DLD1 (cell line): ENCODE measurements around the gene SPRY4.
"Not testable (repeated sequence)": the region's sequence is repeated elsewhere in the genome, so short reads cannot be mapped to it uniquely, and the experiment has no call there.

Source experiments
- in situ Hi-C: cut with HindIII; loops from 2 replicates; pipeline ENCODE4 v1.10.0; 2017; ENCODE audit warnings: low sequenced_read_pairs

Gene SPRY4

DNA sequence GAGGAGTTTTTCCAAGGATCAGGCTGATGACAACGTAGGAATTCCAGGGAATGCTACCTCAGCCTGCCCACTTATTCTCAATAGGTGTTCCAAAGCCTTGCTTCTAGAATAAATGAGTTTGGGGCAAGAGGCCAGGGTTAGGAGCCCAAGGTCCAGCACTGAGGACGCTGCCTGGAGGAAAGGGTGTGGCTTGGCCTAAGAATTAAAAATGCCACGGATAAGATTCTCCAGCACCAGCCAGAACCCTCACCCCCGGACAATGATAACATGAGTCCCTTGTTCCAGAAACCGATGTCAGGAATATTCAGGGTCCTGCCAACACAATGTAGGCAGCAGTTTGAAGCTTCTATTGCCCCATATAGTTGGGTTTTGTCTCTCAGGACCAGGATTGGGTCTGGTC is 7.6 kb downstream of the SPRY4 start:
- in situ Hi-C loops, result no loop called here

DNA sequence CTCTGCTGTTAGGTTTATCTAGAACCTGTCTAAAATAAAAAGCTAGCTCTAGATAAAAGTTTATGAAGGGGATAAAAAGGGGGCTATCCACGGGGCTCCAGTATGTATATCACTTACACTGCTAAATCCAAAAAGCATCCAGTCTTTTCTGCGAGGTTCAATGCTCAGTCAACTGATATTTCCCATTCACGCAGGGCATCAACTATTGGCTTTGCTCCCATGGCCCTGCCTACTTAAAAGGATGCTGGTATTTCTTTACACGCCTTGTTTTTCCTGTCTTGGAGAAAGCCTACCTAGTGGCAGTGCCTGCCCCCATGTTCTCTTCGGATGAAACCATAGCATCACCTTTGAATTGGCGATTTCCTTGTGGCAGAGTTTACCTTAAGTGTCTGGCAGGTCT is 8.1 kb downstream of the SPRY4 start:
- in situ Hi-C loops, result no loop called here

DNA sequence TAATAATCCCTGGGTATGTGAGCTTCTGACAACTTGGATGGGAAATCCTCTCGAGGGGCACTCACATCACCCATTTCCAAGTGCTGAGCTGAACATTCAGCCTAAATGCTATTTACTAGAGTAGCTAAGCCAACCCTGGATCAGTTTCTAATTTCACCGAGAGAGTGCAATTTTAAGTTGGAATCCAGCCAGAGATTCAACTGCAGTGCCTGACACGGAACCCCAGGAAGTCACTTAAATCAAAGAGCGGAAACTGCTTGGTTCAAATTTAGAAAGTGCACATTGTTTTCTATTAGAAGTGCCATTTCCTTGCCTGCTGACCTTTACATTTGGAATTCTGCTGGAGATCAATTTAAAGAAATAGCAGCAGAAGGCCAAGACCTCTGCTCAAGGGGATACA is 8.8 kb downstream of the SPRY4 start:
- in situ Hi-C loops, result no loop called here

DNA sequence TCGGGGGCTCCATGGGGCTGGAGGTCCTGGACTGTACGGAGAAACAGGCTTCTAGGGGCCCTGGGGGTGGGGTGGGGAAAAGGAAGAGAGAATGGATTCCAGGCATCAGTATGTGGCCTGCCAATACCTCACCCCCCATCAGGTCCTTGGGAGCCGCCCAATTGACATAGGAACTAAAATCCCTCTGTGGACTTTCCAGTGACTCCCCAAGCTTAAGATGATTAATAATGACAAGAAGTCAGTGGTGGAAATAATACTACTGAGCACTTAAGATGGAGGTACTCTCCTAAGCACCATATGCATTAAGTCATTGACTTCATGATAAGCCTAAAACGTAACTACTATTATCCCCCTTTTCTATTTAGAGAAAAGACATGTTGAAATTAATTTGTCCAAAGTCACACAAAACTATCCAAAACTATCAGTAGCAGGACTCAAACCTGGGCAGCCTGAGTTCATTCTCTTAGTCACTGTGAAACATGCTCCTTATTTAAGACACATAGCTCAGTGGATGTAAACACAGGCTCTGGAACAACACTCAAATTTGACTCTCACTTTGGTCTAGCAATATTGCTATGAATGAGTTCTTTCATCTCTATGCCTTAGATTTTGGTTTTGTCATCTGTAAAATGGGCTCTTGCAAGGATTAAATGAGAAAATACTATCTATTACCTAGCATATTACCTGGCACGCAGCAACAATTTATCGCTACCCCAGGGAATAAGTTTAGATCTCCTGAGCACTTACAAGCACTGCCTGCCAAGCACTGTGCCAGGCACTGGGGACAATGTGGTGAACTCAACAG is 9.5 kb downstream of the SPRY4 start:
- in situ Hi-C loops, result no loop called here

DNA sequence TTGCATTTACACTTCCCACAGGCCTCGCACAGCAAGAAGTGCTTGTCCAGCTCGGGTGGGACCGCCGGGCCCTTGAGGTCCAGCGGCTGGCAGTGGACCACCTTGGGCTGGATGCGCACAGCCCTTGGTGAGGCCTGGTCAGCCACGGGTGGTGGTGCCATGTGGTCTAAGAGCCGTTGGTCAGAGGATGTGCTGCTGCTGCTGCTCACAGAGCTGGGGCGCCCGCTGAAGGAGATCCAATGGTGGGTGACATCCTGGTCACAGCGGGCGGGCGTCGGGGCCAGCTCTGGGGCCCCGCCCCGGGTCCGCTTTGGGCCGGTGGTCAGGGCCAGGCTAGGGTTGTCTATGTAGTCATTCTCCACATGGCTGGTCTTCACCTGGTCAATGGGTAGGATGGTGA is 10.2 kb downstream of the SPRY4 start:
- in situ Hi-C loops, result no loop called here

DNA sequence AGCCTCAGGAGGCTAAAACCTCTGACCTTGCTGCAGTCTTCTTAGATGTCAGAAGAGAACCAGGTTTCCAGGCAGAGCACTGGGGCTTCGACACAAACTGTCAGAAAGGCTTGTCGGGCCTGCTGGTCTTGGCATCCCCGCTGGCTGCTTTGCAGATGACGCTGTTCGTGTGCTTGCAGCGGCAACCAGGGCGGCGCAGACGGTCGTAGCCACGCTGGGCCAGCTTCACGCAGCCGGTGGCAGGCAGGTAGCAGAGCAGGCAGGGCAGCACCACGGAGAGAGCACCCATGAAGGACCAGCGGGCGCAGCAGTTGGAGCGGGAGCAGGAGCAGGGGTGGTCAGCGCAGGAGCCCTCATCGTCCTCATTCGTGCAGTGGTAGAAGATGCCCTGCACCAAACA is 10.7 kb downstream of the SPRY4 start:
- in situ Hi-C loops, result no loop called here

DNA sequence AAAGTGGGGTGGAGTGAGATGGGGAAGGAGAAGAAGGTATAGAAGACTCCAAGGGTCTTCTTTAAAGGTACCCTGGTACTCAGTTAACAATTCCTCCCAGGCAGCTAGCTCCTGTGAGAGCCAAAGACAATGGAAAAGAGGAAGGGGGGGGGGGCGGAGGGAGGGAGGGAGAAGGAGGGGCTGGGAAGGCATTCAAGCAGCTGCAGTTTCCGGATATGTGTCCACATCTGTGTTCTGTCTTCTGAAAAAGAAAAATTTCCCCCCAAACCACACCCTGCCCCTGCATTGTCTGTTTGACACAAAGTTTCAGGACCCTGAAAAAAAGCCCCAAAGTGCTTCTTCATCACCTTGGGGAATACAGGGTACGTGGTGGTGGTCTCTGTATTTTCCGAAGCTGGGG is 11.1 kb downstream of the SPRY4 start:
- in situ Hi-C loops, result no loop called here

DNA sequence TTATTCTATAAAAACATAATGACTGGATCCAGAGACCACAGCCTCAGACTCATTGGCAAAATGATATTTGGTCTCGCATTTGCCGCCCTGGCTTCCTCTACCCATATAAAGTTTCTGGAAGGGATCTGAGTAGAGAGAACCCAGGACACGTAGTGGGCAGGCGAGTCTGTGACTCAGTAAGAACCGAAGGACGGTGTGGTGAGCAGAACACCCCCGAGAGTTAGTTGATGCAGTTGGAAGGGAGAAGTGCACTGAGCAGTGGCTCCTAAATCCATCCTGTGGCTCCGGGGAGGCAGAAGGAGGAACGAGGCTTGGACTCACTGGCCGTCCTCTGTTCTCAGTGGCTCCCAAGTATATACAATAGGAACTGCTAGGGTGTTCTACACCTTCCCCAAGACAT is 11.5 kb downstream of the SPRY4 start:
- in situ Hi-C loops, result no loop called here

DNA sequence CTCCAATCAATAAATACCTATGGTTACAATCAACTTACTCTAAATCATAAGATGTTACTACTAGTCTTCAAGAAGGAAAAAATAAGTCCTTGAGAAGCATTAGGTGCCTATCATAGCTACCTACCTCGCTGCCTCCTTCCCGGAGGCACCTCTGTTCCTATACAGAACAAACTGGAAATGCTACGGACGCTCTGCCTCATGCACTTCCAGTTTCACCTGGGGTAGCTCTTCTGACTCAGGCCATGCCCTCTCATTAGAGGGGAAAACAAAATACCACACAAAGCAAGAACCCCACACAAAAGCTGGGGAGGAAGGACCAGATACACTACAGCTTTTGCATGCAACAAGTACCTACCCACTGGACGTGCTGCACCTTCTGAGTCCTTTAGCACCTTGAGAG is 12.4 kb downstream of the SPRY4 start:
- in situ Hi-C loops, result no loop called here

DNA sequence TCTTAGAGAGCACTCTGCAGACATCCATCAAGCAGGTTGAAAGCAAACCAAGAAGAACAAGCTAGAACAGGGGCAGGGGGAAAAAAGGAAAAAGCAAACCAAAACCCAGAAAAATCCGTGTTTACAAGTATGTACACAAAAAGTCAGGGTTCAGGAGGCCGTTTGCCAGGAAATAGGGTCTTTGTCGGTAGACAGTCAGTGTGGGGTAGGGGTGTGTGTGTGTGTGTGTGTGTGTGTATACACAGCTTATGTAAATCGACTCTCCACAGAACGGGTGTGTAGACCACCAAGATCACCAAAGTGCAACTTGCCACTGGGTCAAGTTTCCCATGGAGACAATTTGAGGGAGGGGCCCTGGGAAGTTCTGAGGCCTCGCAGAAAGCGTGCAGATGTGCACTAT is 13.1 kb downstream of the SPRY4 start:
- in situ Hi-C loops, result no loop called here

DNA sequence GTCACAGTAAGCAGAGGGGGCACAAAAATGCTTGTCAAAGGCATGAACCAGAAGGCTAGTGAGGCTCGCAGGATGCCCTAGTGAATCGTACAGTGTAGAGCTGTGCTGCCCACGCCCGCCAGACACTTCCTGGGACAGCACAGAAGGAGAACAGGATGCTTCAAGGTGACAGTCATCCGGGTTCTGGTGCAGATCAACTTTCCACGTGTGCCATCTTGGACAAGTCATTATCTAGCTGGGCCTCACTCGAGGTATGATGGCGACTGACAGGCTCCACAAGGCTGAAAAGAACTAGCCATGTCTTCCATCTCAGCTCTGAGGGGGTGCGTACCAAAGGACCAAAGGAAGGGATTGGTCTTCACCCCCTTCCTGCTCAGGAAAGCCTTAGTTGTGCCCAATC is 14.0 kb downstream of the SPRY4 start:
- in situ Hi-C loops, result no loop called here

DNA sequence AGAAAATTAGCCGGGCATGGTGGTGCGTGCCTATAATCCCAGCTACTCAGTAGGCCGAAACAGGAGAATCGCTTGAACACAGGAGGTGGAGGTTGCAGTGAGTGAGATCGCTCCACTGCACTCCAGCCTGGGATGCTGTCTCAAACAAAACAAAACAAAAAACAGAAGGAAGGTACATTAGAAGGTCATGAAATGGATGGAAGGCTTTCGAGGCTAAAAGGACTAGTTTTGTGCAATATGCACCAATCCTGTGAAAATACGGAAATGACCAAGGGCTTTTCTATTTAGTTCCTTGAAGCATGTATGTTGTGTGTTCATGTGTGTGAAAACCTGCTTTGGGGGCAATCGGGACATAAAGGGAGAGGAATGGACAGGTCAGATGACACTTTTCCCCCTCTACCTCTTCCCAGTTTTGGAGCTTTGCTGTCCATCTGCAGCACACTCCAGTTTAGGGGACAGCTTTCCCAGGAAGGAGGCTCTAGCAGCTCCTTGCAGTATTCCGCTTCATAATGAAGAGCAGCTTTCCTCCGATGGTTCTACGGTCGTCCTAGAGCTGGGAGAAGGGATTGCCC is 15.0 kb downstream of the SPRY4 start:
- in situ Hi-C loops, result no loop called here

DNA sequence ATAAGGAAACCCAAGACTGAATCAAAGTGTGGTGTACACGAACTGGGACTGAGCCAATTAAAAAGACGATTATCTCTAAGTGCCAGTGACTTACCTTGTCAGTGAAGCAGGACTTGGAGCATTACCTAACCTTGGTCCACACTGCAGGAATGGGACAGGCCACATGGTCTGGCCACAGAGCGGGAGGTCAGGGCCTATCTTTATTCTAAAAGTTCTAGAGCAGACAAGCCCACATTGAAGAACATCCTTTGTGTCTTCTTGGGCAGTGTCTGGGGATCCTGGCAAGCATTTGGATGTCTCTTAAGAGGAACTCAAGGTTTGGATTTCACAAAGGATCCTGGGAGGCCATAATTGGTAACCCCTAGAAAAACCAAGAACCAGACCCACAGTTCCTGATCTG is 16.5 kb downstream of the SPRY4 start:
- in situ Hi-C loops, result no loop called here

DNA sequence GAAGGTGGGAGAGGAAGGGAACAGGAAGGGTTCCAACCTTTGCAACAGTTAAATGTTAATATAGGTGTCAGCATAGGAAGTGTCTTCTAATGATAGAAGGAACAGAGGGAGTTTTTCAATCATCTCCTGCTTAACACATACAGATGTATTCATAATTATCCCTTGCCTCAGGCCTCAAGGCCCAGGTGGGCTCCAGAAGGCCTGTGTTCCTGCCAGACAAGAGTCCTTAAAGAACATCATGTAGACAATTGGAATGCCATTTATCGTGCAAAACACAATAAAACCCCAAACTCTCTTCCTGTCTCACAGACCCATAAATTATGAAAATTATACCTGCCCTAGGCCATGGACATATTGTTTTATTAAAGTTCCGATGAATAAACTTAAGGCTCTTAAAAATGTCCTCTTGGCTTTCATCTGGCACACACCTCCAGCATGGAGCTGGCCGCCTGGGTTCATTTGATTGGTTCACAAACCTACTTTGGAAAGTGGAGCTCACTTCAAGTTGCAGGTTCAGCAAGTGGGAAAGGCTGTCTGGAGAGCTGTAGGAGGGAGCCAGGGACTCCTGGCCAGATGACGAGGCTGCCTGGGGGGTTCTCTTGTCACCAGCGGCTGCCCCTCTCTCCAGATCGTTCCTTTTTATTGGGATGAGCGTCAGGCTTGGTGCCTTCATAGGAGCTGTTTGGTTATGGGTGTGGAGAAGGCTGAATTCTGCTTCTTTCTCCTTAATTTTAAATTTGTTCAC is 17.5 kb downstream of the SPRY4 start:
- in situ Hi-C loops, result no loop called here

DNA sequence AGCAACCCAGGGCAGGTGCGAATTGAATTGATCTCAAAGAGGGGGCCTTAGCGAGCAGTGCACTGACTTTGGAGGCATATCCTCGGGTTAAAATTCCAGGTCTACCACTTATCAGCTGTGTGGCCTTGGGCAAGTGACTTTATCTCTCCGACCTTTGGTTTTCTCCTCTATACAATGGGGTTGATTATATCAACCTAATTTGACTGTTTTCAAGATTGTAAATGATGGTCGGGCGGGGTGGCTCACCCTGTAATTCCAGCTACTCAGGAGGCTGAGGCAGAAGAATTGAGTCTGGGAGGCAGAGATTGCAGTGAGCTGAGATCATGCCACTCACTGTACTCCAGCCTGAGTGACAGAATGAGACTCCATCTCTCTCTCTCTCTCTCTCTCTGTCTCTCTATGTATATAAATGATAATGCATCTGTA is 18.7 kb downstream of the SPRY4 start:
- in situ Hi-C loops, result no loop called here

DNA sequence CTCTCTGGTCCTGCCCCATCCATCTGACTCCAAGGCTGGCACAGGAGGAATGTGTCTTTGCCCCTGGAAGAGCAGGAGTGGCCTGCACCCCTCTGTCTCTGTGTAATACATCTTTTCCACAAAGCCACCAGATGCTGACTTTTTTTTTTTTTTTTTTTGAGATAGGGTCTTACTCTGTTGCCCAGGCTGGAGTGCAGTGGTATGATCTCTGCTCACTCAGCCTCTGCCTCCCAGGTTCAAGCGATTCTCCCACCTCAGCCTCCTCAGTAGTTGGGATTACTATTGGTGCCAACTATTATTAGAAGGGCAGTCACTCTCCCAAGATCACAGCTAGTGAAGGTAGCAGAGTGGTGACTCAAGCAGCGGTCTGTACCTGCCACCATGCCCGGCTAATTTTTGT is 19.6 kb downstream of the SPRY4 start:
- in situ Hi-C loops, result no loop called here

DNA sequence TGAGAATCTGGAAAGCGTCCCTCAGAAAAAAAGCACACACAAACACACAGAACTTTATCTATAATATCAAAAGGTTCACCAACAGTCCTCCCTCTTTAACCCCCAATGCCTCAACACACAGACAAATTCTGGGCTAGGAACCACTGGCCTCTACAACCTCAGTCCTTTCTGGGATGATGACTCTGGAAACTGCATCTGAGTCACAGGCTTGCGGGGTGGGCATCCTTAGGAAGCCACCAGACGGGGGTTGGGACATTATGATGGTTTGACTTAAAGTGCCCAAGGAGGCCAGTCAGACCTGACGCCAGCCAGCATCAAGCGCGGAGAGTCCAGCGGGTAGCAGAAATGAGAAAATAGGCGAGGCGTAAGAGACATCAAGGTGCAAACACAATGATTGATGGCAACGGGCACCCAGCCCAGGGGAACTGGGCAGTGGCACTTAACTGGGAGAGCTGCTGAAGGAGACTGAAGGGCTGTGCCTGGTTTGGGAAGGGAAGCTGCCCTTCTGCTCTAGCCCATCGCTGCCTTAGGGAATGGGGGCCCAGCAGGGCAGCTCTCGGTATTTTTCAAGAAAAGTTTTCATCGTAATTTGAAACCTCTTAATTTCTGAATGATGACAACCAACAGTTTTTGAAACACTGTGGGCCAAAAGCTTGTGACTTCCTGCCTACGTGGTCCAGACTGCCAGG is 20.7 kb downstream of the SPRY4 start:
- in situ Hi-C loops, result no loop called here

DNA sequence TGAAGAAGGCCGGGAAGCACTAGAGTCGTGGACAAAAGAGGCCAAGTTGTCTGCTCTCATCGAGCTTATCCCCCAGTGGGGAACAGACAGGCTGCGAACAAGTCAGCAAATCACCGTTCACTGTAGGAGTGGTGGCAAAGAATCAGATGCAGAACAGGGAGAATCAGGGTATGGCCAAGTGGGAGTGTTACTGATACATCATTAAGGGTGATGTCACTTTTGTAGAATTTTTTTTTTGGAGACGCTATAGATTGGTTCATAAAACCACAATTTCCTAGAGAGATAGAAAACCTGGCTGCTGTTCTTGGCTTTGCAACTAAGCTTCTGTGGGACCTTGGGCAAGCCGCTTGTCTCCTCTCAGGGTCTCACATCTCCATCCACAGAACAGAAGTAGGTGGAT is 21.3 kb downstream of the SPRY4 start:
- in situ Hi-C loops, result no loop called here

DNA sequence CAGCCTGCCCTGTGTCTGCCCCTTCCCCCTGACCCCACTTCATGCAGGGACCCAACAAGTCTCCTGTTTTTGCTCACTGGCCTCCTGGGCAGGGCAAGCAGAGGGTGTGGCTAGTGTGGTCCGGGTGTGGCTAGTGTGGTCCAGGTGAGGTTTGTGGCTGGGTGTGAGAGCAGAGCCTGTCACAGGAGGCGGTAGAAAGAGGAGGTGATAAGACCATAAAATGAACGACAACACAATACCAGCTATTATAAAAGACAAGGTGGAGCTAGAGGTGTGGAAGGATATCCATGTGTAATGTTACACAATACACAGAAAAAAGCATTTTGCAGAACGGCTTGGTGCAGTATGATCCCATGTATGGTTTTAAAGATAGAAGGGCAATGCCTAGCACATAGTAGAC is 23.3 kb downstream of the SPRY4 start:
- in situ Hi-C loops, result no loop called here

DNA sequence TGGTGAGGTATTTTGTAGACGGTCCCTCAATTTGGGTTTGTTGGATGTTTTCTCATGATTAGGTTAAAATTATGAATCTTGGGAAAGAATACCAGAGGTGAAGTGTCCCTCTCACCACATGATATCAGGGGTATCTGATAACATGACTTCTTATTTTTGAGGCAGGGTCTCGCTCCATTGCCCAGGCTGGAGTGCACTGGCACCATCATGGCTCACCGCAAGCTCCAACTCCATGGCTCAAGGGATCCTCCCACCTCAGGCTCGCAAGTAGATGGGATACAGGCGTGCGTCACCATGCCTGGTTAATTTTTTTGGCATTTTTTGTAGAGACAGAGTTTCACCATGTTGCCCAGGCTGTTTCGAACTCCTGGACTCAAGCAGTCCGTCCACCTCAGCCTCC is 24.1 kb downstream of the SPRY4 start:
- in situ Hi-C loops, result no loop called here

DNA sequence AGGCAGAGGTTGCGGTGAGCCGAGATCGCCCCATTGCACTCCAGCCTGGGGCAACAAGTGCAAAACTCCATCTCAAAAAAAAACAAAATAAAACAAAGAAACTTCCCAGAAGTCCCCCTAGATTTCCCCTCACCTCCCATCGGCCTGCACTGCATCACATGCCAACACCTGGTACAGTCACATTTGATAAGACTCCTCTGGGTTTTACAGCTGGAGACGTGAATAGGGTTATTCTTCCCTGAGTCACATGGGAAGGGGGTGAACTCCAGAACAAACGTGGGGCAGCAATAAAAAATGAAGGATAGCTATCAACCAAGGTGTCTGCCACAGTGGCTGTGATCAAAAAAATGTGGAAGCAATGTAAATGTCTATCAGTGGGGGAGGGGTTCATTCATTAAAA is 26.0 kb downstream of the SPRY4 start:
- in situ Hi-C loops, result no loop called here

DNA sequence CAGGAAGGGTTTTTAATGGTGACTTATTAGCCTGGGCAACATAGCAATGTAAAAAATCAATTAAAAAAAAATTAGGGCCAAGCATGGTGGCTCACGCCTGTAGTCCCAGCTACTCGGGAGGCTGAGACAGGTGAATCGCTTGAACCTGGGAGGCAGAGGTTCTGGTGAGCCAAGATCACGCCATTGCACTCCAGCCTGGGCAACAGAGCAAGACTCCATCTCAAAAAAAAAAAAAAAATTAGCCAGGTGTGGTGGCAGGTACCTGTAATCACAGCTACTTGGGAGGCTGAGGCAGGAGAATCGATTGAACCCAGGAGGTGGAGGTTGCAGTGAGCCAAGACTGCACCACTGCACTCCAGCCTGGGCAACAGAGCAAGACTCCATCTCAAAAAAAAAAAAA is 27.0 kb downstream of the SPRY4 start:
- in situ Hi-C loops, result not testable (repeated sequence)
